ENCODE measurements around the gene SIRT7. TPM values are rescaled to one million over a fixed set of nuclear protein-coding genes. Genes with fewer than 3 reads are reported as not detected.

SIRT7 gene
- total RNA-seq, 6 experiments from 2014 or later, result 16.2 to 20.7 (median 18.5) TPM

DNA sequence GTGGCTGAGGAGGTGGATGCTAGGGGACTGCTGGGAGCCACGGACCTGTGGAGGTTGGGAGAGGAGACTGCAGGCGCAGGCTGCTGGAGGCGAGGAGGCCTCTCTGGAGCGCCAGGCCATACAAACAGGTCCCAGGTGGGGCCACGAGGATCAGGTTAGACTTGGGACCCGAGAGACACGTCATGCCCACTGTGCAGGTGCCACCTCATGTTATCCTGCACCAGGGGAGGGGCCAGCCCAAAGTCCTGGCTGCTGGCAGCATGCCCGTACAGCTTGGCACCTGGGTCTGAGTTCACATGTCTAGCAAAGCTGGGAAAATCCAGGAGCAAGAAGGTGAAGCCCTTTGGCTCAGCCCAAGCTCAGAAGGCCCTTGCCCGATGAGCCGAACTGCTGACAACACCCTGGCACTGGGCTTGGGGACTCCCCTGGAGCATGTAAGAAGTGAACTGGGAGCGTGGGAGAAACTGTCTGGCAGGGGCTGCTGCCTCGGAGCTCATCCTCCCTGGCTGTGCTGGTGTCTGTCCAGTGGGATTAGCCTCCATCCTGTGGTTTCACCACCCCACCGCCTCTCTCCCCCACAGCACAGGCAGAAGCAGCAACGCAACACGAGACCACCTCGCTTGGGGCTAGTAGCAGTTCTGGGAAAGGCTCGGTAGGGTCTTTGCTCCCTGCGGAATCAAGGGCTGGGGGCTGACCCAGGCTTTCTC, 52.1 kb downstream of the SIRT7 start:
- peak overlapping the region; percentile 93 for H3K27ac Mint-ChIP-seq

DNA sequence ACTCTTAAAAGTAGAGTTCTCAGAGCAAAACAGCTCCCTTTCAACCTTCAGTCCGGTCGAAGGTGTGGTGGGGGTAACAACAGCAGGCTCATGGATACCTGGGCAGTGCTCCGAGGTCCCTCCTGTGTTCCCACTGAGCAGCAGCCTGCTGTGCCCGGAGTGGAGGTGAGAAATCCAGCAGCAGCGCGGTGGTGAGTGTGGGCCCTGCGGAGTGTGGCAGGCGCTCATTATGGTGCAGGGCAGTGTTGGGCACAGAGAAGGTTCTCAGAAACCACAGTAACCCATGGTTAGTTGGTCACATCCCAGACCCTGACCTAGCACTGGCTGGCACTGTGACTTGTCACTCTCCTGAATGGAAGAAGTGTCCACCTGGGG, 52.6 kb downstream of the SIRT7 start:
- Mint-ChIP-seq H3K9me3 (peaks cover 5% of the 10 kb centered on the region; the same call in 1 of the 2 replicates), H3K4me1 (ENCODE audit: low read depth) (peaks cover 46% of the 10 kb centered on the region), H3K4me3 (peak overlapping the region; percentile 24; the same call in 1 of the 2 replicates), H3K27ac (peak overlapping the region; percentile 93), H3K36me3 (ENCODE audit: low read depth) (peaks cover 20% of the 10 kb centered on the region), H3K27me3 (ENCODE audit: insufficient read depth) (peaks cover 64% of the 10 kb centered on the region)
- TF ChIP-seq, protein P1, sequence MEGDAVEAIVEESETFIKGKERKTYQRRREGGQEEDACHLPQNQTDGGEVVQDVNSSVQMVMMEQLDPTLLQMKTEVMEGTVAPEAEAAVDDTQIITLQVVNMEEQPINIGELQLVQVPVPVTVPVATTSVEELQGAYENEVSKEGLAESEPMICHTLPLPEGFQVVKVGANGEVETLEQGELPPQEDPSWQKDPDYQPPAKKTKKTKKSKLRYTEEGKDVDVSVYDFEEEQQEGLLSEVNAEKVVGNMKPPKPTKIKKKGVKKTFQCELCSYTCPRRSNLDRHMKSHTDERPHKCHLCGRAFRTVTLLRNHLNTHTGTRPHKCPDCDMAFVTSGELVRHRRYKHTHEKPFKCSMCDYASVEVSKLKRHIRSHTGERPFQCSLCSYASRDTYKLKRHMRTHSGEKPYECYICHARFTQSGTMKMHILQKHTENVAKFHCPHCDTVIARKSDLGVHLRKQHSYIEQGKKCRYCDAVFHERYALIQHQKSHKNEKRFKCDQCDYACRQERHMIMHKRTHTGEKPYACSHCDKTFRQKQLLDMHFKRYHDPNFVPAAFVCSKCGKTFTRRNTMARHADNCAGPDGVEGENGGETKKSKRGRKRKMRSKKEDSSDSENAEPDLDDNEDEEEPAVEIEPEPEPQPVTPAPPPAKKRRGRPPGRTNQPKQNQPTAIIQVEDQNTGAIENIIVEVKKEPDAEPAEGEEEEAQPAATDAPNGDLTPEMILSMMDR (IDR thresholded peaks at IDR 0.05), result no peak
- DNase-seq, result no peak

More for the DNA sequence above, 52.1 kb downstream of the SIRT7 start:
- H3K36me3 Mint-ChIP-seq (ENCODE audit: low read depth), result peaks cover 21% of the 10 kb centered on the region
- peaks cover 46% of the 10 kb centered on the region for H3K4me1 Mint-ChIP-seq (ENCODE audit: low read depth)
- DNase-seq, result no peak
- peak overlapping the region; percentile 24; the same call in 1 of the 2 replicates for H3K4me3 Mint-ChIP-seq
- peaks cover 60% of the 10 kb centered on the region for H3K27me3 Mint-ChIP-seq (ENCODE audit: insufficient read depth)
- H3K9me3 Mint-ChIP-seq, result peaks cover 5% of the 10 kb centered on the region; the same call in 1 of the 2 replicates
- TF ChIP-seq, protein P1 (IDR thresholded peaks at IDR 0.05), result no peak

DNA sequence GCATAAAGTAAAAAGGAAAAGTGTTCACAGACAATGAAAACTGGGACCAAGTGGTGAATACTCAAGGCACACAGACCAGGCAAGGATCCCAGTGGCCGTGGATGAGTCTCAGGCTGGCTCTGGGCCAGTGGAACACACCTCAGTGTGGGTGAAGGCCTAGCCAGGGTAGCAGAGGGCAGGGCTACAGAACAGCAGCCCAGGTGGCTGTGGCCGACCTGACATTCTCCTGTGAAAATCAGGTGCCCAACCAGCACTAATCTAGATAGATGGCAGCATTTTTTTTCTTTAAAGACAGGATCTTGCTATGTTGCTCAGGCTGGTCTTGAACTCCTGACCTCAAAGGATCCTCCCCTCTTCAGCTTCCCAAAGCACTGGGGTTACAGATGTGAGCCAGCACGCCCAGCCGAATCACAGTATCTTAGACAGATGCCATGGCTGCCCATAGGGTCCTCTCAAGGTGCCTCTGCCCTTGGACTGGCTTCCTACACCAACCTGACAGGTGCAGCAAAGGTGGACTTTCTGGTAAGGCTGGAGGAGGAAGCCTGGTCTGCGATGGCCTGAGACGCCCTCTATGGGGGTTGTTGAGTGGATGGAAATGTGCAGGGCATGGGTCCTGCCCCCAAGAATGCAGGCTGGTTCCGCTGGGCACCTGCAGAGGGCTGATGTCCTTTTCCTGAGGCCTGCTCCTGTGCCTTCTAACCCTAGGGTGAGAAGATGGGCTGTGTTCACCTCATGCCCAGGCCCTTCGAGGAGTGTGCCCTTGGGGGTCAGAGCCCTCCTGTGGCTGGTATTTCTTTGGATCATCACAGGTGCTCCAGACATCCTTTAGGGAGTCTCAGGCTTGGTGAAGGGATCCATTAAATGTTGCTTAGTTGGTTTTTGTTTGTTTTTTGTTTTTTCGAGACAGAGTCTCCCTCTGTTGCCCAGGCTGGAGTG, 53.9 kb downstream of the SIRT7 start:
- Mint-ChIP-seq H3K4me3 (peak overlapping the region; percentile 75), H3K4me1 (ENCODE audit: low read depth) (peaks cover 42% of the 10 kb centered on the region), H3K27ac (peak overlapping the region; percentile 57)

DNA sequence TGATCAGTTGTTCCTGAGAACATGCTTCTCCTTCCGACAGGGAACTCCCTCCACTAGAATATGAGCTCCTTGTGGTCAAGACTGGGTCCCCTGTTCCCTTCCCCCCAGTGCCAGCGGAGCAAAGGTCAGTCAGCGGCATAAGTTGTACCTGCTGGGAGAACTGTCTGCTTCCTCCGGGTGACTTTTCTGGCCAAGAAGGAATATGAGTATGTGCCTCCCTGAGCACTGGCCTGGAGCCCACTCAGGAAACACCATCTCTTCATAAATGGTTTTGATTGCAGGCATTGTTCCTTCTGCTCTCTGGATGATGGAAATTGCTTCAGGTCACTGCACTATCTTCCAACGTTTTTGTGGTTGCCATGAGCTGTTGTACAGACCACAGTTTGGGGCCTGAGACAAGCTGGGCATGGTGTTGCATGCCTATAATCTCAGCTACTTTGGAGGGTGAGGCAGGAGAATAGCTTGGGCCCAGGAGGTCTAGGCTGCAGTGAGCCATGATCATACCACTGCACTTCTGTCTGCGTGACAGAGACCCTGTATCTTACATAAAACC, 54.8 kb downstream of the SIRT7 start:
- peaks cover 5% of the 10 kb centered on the region; the same call in 1 of the 2 replicates for H3K9me3 Mint-ChIP-seq
- peak overlapping the region; percentile 57 for H3K27ac Mint-ChIP-seq
- peak overlapping the region; percentile 75 for H3K4me3 Mint-ChIP-seq
- peaks cover 19% of the 10 kb centered on the region for H3K36me3 Mint-ChIP-seq (ENCODE audit: low read depth)
- peaks cover 34% of the 10 kb centered on the region for H3K4me1 Mint-ChIP-seq (ENCODE audit: low read depth)
- H3K27me3 Mint-ChIP-seq (ENCODE audit: insufficient read depth), result peaks cover 49% of the 10 kb centered on the region
- no peak for DNase-seq
- TF ChIP-seq, protein P1 (IDR thresholded peaks at IDR 0.05), result no peak

More for the DNA sequence above, 53.9 kb downstream of the SIRT7 start:
- DNase-seq, result no peak
- peaks cover 19% of the 10 kb centered on the region for H3K36me3 Mint-ChIP-seq (ENCODE audit: low read depth)
- H3K9me3 Mint-ChIP-seq, result peaks cover 5% of the 10 kb centered on the region; the same call in 1 of the 2 replicates
- TF ChIP-seq, protein P1 (IDR thresholded peaks at IDR 0.05), result peak; percentile 40; the same call in 1 of the 2 replicates
- H3K27me3 Mint-ChIP-seq (ENCODE audit: insufficient read depth), result peaks cover 56% of the 10 kb centered on the region

Other genes with a start within 250 kb of the SIRT7 start
- 10 to 100 TPM; 39.4 to 50.5 (median 46.7) TPM for gene ARL16, start 234.4 kb downstream of the SIRT7 start, total RNA-seq (2021; fragmentation: NEBNext Ultra II Directional; extraction: Animal tissue kit (Norgen Biotek cat#: 25700))
- 100 to 1,000 TPM; 106 to 127 (median 116) TPM for gene HGS, start 234.2 kb downstream of the SIRT7 start, total RNA-seq (2021; fragmentation: NEBNext Ultra II Directional; extraction: Animal tissue kit (Norgen Biotek cat#: 25700))
- 100 to 1,000 TPM; 105 to 124 (median 113) TPM for gene MRPL12, start 214.8 kb downstream of the SIRT7 start, total RNA-seq (2021; fragmentation: NEBNext Ultra II Directional; extraction: Animal tissue kit (Norgen Biotek cat#: 25700))
- 10 to 100 TPM; 13.2 to 21.9 (median 17.1) TPM for gene SLC25A10, start 205.9 kb downstream of the SIRT7 start, total RNA-seq (2021; fragmentation: NEBNext Ultra II Directional; extraction: Animal tissue kit (Norgen Biotek cat#: 25700))
- not detected for gene GCGR, start 114.0 kb downstream of the SIRT7 start, total RNA-seq (2021; fragmentation: NEBNext Ultra II Directional; extraction: Animal tissue kit (Norgen Biotek cat#: 25700))
- 100 to 1,000 TPM in 2 of 6 experiments, 10 to 100 TPM in 4; 88.0 to 103 (median 92.8) TPM for gene MCRIP1, start 84.9 kb downstream of the SIRT7 start, total RNA-seq (2021; fragmentation: NEBNext Ultra II Directional; extraction: Animal tissue kit (Norgen Biotek cat#: 25700))
- not detected for gene PPP1R27, start 83.1 kb downstream of the SIRT7 start, total RNA-seq (2021; fragmentation: NEBNext Ultra II Directional; extraction: Animal tissue kit (Norgen Biotek cat#: 25700))
- 100 to 1,000 TPM; 790 to 981 (median 910) TPM for gene P4HB, start 57.6 kb downstream of the SIRT7 start, total RNA-seq (2021; fragmentation: NEBNext Ultra II Directional; extraction: Animal tissue kit (Norgen Biotek cat#: 25700))
- 1,000 to 10,000 TPM in 1 of 6 experiments, 100 to 1,000 TPM in 5; 758 to 1,040 (median 908) TPM for gene ARHGDIA, start 46.8 kb downstream of the SIRT7 start, total RNA-seq (2021; fragmentation: NEBNext Ultra II Directional; extraction: Animal tissue kit (Norgen Biotek cat#: 25700))
- gene ALYREF, start 26.6 kb downstream of the SIRT7 start, total RNA-seq (2021; fragmentation: NEBNext Ultra II Directional; extraction: Animal tissue kit (Norgen Biotek cat#: 25700)), result 100 to 1,000 TPM; 101 to 151 (median 135) TPM
- 100 to 1,000 TPM; 151 to 169 (median 156) TPM for gene ANAPC11, start 26.5 kb downstream of the SIRT7 start, total RNA-seq (2021; fragmentation: NEBNext Ultra II Directional; extraction: Animal tissue kit (Norgen Biotek cat#: 25700))
- gene NPB, start 15.9 kb downstream of the SIRT7 start, total RNA-seq (2021; fragmentation: NEBNext Ultra II Directional; extraction: Animal tissue kit (Norgen Biotek cat#: 25700)), result 1 to 10 TPM in 1 of 6 experiments, under 1 TPM in 5; 0.53 to 1.5 (median 0.71) TPM
- gene PCYT2, start 6.8 kb downstream of the SIRT7 start, total RNA-seq (2021; fragmentation: NEBNext Ultra II Directional; extraction: Animal tissue kit (Norgen Biotek cat#: 25700)), result 10 to 100 TPM; 33.2 to 45.8 (median 35.8) TPM
- gene MAFG, start 9.6 kb upstream of the SIRT7 start, total RNA-seq (2021; fragmentation: NEBNext Ultra II Directional; extraction: Animal tissue kit (Norgen Biotek cat#: 25700)), result 10 to 100 TPM; 17.7 to 22.4 (median 18.2) TPM
- gene PYCR1, start 19.1 kb upstream of the SIRT7 start, total RNA-seq (2021; fragmentation: NEBNext Ultra II Directional; extraction: Animal tissue kit (Norgen Biotek cat#: 25700)), result 100 to 1,000 TPM in 4 of 6 experiments, 10 to 100 TPM in 2; 97.9 to 147 (median 110) TPM
- not detected for gene MYADML2, start 29.1 kb upstream of the SIRT7 start, total RNA-seq (2021; fragmentation: NEBNext Ultra II Directional; extraction: Animal tissue kit (Norgen Biotek cat#: 25700))
- gene NOTUM, start 43.0 kb upstream of the SIRT7 start, total RNA-seq (2021; fragmentation: NEBNext Ultra II Directional; extraction: Animal tissue kit (Norgen Biotek cat#: 25700)), result under 1 TPM in 2 of 6 experiments, not detected in 4; 0.10 to 0.14 TPM
- gene ASPSCR1, start 59.5 kb upstream of the SIRT7 start, total RNA-seq (2021; fragmentation: NEBNext Ultra II Directional; extraction: Animal tissue kit (Norgen Biotek cat#: 25700)), result 10 to 100 TPM; 26.6 to 36.8 (median 34.7) TPM
- 10 to 100 TPM; 60.6 to 83.9 (median 73.3) TPM for gene CENPX, start 104.7 kb upstream of the SIRT7 start, total RNA-seq (2021; fragmentation: NEBNext Ultra II Directional; extraction: Animal tissue kit (Norgen Biotek cat#: 25700))
- 10 to 100 TPM in 3 of 6 experiments, 1 to 10 TPM in 3; 6.8 to 10.5 (median 10.0) TPM for gene LRRC45, start 105.1 kb upstream of the SIRT7 start, total RNA-seq (2021; fragmentation: NEBNext Ultra II Directional; extraction: Animal tissue kit (Norgen Biotek cat#: 25700))
- 1 to 10 TPM; 4.3 to 8.5 (median 5.6) TPM for gene RAC3, start 113.5 kb upstream of the SIRT7 start, total RNA-seq (2021; fragmentation: NEBNext Ultra II Directional; extraction: Animal tissue kit (Norgen Biotek cat#: 25700))
- 100 to 1,000 TPM in 1 of 6 experiments, 10 to 100 TPM in 5; 73.4 to 100 (median 84.8) TPM for gene DCXR, start 119.5 kb upstream of the SIRT7 start, total RNA-seq (2021; fragmentation: NEBNext Ultra II Directional; extraction: Animal tissue kit (Norgen Biotek cat#: 25700))
- 10 to 100 TPM; 37.6 to 48.5 (median 40.1) TPM for gene RFNG, start 133.6 kb upstream of the SIRT7 start, total RNA-seq (2021; fragmentation: NEBNext Ultra II Directional; extraction: Animal tissue kit (Norgen Biotek cat#: 25700))
- gene GPS1, start 133.7 kb upstream of the SIRT7 start, total RNA-seq (2021; fragmentation: NEBNext Ultra II Directional; extraction: Animal tissue kit (Norgen Biotek cat#: 25700)), result 100 to 1,000 TPM; 127 to 144 (median 141) TPM
- 10 to 100 TPM; 65.8 to 86.8 (median 71.2) TPM for gene DUS1L, start 147.6 kb upstream of the SIRT7 start, total RNA-seq (2021; fragmentation: NEBNext Ultra II Directional; extraction: Animal tissue kit (Norgen Biotek cat#: 25700))
- 100 to 1,000 TPM; 108 to 138 (median 112) TPM for gene FASN, start 180.1 kb upstream of the SIRT7 start, total RNA-seq (2021; fragmentation: NEBNext Ultra II Directional; extraction: Animal tissue kit (Norgen Biotek cat#: 25700))